HCT116 (cell line): ENCODE data around the gene SPNS1. TPM values are rescaled to one million over a fixed set of nuclear protein-coding genes. Genes with fewer than 3 reads are reported as not detected.

Experiments used
- ATAC-seq: fragments of 200-7000 bp; cut with Tn5 transposase; 2 replicates; pipeline ENCODE4 v1.9.1; 2020; ENCODE audit warnings: mild to moderate bottlenecking, moderate library complexity
- BruUV-seq: library from RNA; stranded (reverse); fragments of 400-500 nt; replicated peaks from 2 replicates; lab custom pipeline; 2021; lab: Mats Ljungman, UMichigan
- CTCF ChIA-PET: fragments of 300-600 bp; sonication (Branson Sonifier 250); formaldehyde crosslinking; loops from one replicate; lab custom pipeline; 2021; ENCODE audit warnings: antibody characterized with exemption; lab: Charles Lee
- POLR2A ChIA-PET: fragments of 300-600, 350-600 bp; sonication (Branson Sonifier 250); formaldehyde crosslinking; loops from one replicate; lab custom pipeline; 2021; ENCODE audit warnings: antibody characterized with exemption; lab: Charles Lee
- RAD21 ChIA-PET, 2 experiments: fragments of 300-600 bp; sonication (Branson Sonifier 250); formaldehyde crosslinking; loops; one replicate each; lab custom pipeline; 2023; ENCODE audit warnings: low total read pairs in 2 of 2; ENCODE audit not compliant: uncharacterized antibody in 2 of 2, unreplicated experiment in 2 of 2, low non-redundant PET in 1 of 2; lab: Charles Lee
- DNase-seq: peaks from one replicate; pipeline ENCODE4 v3.0.0-alpha.2; 2010; ENCODE audit warnings: low read depth, low spot score
- H2AFZ ChIP-seq: fragments of 200-600 bp; shearing (Covaris generic), sonication (generic); 2 replicates; pipeline ENCODE4 v1.6.1; 2017; ENCODE audit warnings: low read depth, mixed run types, mixed read lengths, antibody characterized with exemption, low read length; ENCODE audit not compliant: poor library complexity, severe bottlenecking
- H3K27ac ChIP-seq: 2 replicates; pipeline ENCODE4 v1.5.1; 2012; ENCODE audit warnings: low read depth, low read length
- H3K27me3 ChIP-seq: fragments of 200-600 bp; sonication (generic); 2 replicates; pipeline ENCODE4 v1.6.1; 2016; ENCODE audit warnings: mixed run types, low read length, mixed read lengths; ENCODE audit not compliant: insufficient read depth
- H3K36me3 ChIP-seq, 2 experiments: fragments of 200-500 bp in 1 of 2; fragments of 200-600 bp in 1 of 2; sonication (Bioruptor generic) in 1 of 2; sonication (generic) in 1 of 2; 2 replicates each; pipeline versions ENCODE4 v1.5.1 to v1.6.1; 2014 to 2016; ENCODE audit warnings: low read length in 2 of 2, inconsistent platforms in 1 of 2, mixed read lengths in 1 of 2, mixed run types in 1 of 2; ENCODE audit not compliant: insufficient read depth in 2 of 2, control insufficient read depth in 1 of 2
- H3K4me1 ChIP-seq, 2 experiments: fragments of 200-600 bp in 1 of 2; sonication (generic) in 1 of 2; 2 replicates each; pipeline versions ENCODE4 v1.5.1 to v1.6.1; 2012 to 2017; ENCODE audit warnings: low read length in 2 of 2, inconsistent platforms in 1 of 2, mild to moderate bottlenecking in 1 of 2, mixed read lengths in 1 of 2, mixed run types in 1 of 2, moderate library complexity in 1 of 2; ENCODE audit not compliant: insufficient read depth in 2 of 2, control insufficient read depth in 1 of 2
- H3K4me2 ChIP-seq: fragments of 200-600 bp; sonication (generic); 2 replicates; pipeline ENCODE4 v1.6.1; 2017; ENCODE audit warnings: mixed run types, low read length, mixed read lengths
- H3K4me3 ChIP-seq, 2 experiments: fragments of 200-600 bp in 1 of 2; sonication (generic) in 1 of 2; replicated peaks in 1 of 2; 2 replicates each; pipeline ENCODE4 v1.5.1; 2011 to 2016; ENCODE audit warnings: low read length in 2 of 2, control low read depth in 1 of 2, low read depth in 1 of 2, mild to moderate bottlenecking in 1 of 2, mixed read lengths in 1 of 2, mixed run types in 1 of 2
- H3K79me2 ChIP-seq: fragments of 200-600 bp; sonication (generic); 2 replicates; pipeline ENCODE4 v1.6.1; 2017; ENCODE audit warnings: mild to moderate bottlenecking, mixed run types, low read length, moderate library complexity, mixed read lengths; ENCODE audit not compliant: insufficient read depth
- H3K9ac ChIP-seq: fragments of 200-600 bp; sonication (generic); 2 replicates; pipeline ENCODE4 v1.6.1; 2016; ENCODE audit warnings: low read length, mixed read lengths
- H3K9me2 ChIP-seq: fragments of 200-600 bp; sonication (generic), shearing (Covaris generic); 2 replicates; pipeline ENCODE4 v1.6.1; 2017; ENCODE audit warnings: mixed run types, mild to moderate bottlenecking, moderate library complexity; ENCODE audit not compliant: insufficient read depth
- H3K9me3 ChIP-seq, 2 experiments: fragments of 200-500 bp in 1 of 2; fragments of 200-600 bp in 1 of 2; sonication (Bioruptor generic) in 1 of 2; sonication (generic) in 1 of 2; 2 replicates each; pipeline ENCODE4 v1.6.1; 2014 to 2017; ENCODE audit warnings: low read length in 2 of 2, mixed read lengths in 2 of 2, inconsistent platforms in 1 of 2, low read depth in 1 of 2, mild to moderate bottlenecking in 1 of 2, mixed run types in 1 of 2, moderate library complexity in 1 of 2; ENCODE audit not compliant: control insufficient read depth in 1 of 2, insufficient read depth in 1 of 2
- H4K20me1 ChIP-seq: fragments of 200-600 bp; sonication (generic), shearing (Covaris generic); 2 replicates; pipeline ENCODE4 v1.6.1; 2017; ENCODE audit warnings: mixed run types, mild to moderate bottlenecking, moderate library complexity; ENCODE audit not compliant: insufficient read depth
- ATF3 ChIP-seq: IDR thresholded peaks from 2 replicates; pipeline ENCODE4 v1.6.1; 2012
- CBX3 ChIP-seq: IDR thresholded peaks from 2 replicates; pipeline ENCODE4 v1.6.1; 2012; ENCODE audit warnings: low read depth
- CEBPB ChIP-seq: IDR thresholded peaks from 2 replicates; pipeline ENCODE4 v1.6.1; 2012; ENCODE audit warnings: low read depth
- EGR1 ChIP-seq: IDR thresholded peaks from 2 replicates; pipeline ENCODE4 v1.6.1; 2012; ENCODE audit warnings: low read depth
- ELF1 ChIP-seq: IDR thresholded peaks from 2 replicates; pipeline ENCODE4 v1.6.1; 2012; ENCODE audit warnings: low read depth, borderline replicate concordance
- EZH2 ChIP-seq: fragments of 200-600 bp; sonication (generic); IDR thresholded peaks from 2 replicates; pipeline ENCODE4 v1.6.1; 2017; ENCODE audit warnings: antibody characterized with exemption, mixed run types
- JUND ChIP-seq: IDR thresholded peaks from 2 replicates; pipeline ENCODE4 v1.6.1; 2012
- MAX ChIP-seq: IDR thresholded peaks from 2 replicates; pipeline ENCODE4 v1.6.1; 2012
- POLR2A ChIP-seq: IDR thresholded peaks from 2 replicates; pipeline ENCODE4 v1.7.0; 2011; ENCODE audit warnings: borderline replicate concordance; ENCODE audit not compliant: insufficient read depth, insufficient read length; ENCODE audit errors: extremely low read depth
- POLR2AphosphoS5 ChIP-seq: IDR thresholded peaks from 2 replicates; pipeline ENCODE4 v1.6.1; 2011; ENCODE audit warnings: mild to moderate bottlenecking, low read depth, low read length, moderate library complexity
- RAD21 ChIP-seq: IDR thresholded peaks from 2 replicates; pipeline ENCODE4 v1.6.1; 2012; ENCODE audit warnings: low read depth, mild to moderate bottlenecking
- SP1 ChIP-seq: IDR thresholded peaks from 2 replicates; pipeline ENCODE4 v1.6.1; 2012; ENCODE audit warnings: low read depth
- SRF ChIP-seq: IDR thresholded peaks from 2 replicates; pipeline ENCODE4 v1.6.1; 2012; ENCODE audit warnings: low read depth
- TCF7L2 ChIP-seq: IDR thresholded peaks from 2 replicates; pipeline ENCODE4 v1.7.0; 2011; ENCODE audit warnings: borderline replicate concordance, inconsistent platforms; ENCODE audit not compliant: insufficient read depth, insufficient read length; ENCODE audit errors: extremely low read depth
- YY1 ChIP-seq: IDR thresholded peaks from 2 replicates; pipeline ENCODE4 v1.6.1; 2011; ENCODE audit warnings: low read length, low read depth, moderate library complexity, mild to moderate bottlenecking; ENCODE audit not compliant: insufficient replicate concordance; ENCODE audit errors: extremely low read depth
- ZBTB33 ChIP-seq: IDR thresholded peaks from 2 replicates; pipeline ENCODE4 v1.6.1; 2011; ENCODE audit warnings: mild to moderate bottlenecking, low read length, moderate library complexity; ENCODE audit not compliant: insufficient replicate concordance; ENCODE audit errors: extremely low read depth
- ZFX ChIP-seq: fragments of 450-650 bp; IDR thresholded peaks from 2 replicates; pipeline ENCODE4 v1.6.1; 2017
- ZNF274 ChIP-seq: fragments of 200-500 bp; sonication (Bioruptor generic); IDR thresholded peaks from 2 replicates; pipeline ENCODE4 v1.6.1; 2014; ENCODE audit warnings: mild to moderate bottlenecking, low read depth, low read length, inconsistent platforms
- intact Hi-C: fragments of 100-400 bp; cut with micrococcal nuclease; formaldehyde crosslinking; loops from 2 replicates; pipeline ENCODE4 v1.10.0; 2022
- total RNA-seq: library from RNA; stranded (reverse); gene quantifications from one replicate; pipeline ENCODE4 v1.2.1, GENCODE V29; 2021; ENCODE audit not compliant: unreplicated experiment

SPNS1 gene
- total RNA-seq, 1 experiment from 2014 or later, result 32.3 TPM

GRCh38 chr16:28930203-28930602, 44.4 kb upstream of the SPNS1 start:
- Histone ChIP-seq H3K4me1 (peaks cover 0 to 7% of the 10 kb centered on the region in 2 experiments; a peak in 2 of 4 replicates), H3K9ac (no peak overlapping the region), H2AFZ (no peak overlapping the region), H3K4me3 (no peak overlapping the region), H4K20me1 (no peaks in the 10 kb centered on the region), H3K9me3 (no peaks in the 10 kb centered on the region), H3K27ac (no peak overlapping the region), H3K36me3 (no peaks in the 10 kb centered on the region), H3K4me2 (no peak overlapping the region), H3K27me3 (no peaks in the 10 kb centered on the region), H3K79me2 (no peaks in the 10 kb centered on the region), H3K9me2 (no peaks in the 10 kb centered on the region)
- DNase-seq, result no peak
- TF ChIP-seq MAX (no peak), ATF3 (no peak), CBX3 (no peak), ZNF274 (no peak), POLR2AphosphoS5 (no peak), SP1 (no peak), ZBTB33 (no peak), ZFX (no peak), CEBPB (no peak), YY1 (no peak), EGR1 (no peak), TCF7L2 (no peak), SRF (no peak), EZH2 (no peak), POLR2A (no peak), JUND (no peak), ELF1 (no peak), RAD21 (no peak)
- POLR2A ChIA-PET, result no interaction called here
- no TSS peak for BruUV-seq
- CTCF ChIA-PET, result no interaction called here
- intact Hi-C loops, result no loop called here
- RAD21 ChIA-PET, result no interaction called here
- no peak for ATAC-seq
